22Rv1 (cell line): Measurements from ENCODE around the gene AFF2.

Experiments used
- CTCF ChIP-seq: fragments of 450-650 bp; IDR thresholded peaks from 2 replicates; pipeline ENCODE4 v1.5.1; 2017; ENCODE audit warnings: mild to moderate bottlenecking
- ZFX ChIP-seq: fragments of 450-650 bp; IDR thresholded peaks from 2 replicates; pipeline ENCODE4 v1.6.1; 2017; ENCODE audit warnings: antibody characterized with exemption, borderline replicate concordance

GRCh38 chrX:148995661-148996060 is 495.2 kb downstream of the AFF2 start:
- TF ChIP-seq CTCF, result no peak
- TF ChIP-seq ZFX, result no peak
